GM12874 (cell line): Measurements from ENCODE around the gene CDKN1A.

ENCODE experiments used
- TF ChIP-seq, protein P1 (sequence below): IDR thresholded peaks from 2 replicates; pipeline ENCODE4 v1.5.1; 2011; ENCODE audit warnings: low read depth, mild to moderate bottlenecking, control low read depth, low read length, moderate library complexity; ENCODE audit not compliant: insufficient read depth

Gene CDKN1A

DNA sequence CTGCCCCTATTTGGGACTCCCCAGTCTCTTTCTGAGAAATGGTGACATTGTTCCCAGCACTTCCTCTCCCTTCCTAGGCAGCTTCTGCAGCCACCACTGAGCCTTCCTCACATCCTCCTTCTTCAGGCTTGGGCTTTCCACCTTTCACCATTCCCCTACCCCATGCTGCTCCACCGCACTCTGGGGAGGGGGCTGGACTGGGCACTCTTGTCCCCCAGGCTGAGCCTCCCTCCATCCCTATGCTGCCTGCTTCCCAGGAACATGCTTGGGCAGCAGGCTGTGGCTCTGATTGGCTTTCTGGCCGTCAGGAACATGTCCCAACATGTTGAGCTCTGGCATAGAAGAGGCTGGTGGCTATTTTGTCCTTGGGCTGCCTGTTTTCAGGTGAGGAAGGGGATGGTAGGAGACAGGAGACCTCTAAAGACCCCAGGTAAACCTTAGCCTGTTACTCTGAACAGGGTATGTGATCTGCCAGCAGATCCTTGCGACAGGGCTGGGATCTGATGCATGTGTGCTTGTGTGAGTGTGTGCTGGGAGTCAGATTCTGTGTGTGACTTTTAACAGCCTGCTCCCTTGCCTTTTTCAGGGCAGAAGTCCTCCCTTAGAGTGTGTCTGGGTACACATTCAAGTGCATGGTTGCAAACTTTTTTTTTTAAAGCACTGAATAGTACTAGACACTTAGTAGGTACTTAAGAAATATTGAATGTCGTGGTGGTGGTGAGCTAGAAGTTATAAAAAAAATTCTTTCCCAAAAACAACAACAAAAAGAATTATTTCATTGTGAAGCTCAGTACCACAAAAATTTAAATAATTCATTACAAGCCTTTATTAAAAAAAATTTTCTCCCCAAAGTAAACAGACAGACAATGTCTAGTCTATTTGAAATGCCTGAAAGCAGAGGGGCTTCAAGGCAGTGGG lies 2.1 kb upstream of the CDKN1A start:
- TF ChIP-seq, protein P1, sequence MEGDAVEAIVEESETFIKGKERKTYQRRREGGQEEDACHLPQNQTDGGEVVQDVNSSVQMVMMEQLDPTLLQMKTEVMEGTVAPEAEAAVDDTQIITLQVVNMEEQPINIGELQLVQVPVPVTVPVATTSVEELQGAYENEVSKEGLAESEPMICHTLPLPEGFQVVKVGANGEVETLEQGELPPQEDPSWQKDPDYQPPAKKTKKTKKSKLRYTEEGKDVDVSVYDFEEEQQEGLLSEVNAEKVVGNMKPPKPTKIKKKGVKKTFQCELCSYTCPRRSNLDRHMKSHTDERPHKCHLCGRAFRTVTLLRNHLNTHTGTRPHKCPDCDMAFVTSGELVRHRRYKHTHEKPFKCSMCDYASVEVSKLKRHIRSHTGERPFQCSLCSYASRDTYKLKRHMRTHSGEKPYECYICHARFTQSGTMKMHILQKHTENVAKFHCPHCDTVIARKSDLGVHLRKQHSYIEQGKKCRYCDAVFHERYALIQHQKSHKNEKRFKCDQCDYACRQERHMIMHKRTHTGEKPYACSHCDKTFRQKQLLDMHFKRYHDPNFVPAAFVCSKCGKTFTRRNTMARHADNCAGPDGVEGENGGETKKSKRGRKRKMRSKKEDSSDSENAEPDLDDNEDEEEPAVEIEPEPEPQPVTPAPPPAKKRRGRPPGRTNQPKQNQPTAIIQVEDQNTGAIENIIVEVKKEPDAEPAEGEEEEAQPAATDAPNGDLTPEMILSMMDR: no peak

DNA sequence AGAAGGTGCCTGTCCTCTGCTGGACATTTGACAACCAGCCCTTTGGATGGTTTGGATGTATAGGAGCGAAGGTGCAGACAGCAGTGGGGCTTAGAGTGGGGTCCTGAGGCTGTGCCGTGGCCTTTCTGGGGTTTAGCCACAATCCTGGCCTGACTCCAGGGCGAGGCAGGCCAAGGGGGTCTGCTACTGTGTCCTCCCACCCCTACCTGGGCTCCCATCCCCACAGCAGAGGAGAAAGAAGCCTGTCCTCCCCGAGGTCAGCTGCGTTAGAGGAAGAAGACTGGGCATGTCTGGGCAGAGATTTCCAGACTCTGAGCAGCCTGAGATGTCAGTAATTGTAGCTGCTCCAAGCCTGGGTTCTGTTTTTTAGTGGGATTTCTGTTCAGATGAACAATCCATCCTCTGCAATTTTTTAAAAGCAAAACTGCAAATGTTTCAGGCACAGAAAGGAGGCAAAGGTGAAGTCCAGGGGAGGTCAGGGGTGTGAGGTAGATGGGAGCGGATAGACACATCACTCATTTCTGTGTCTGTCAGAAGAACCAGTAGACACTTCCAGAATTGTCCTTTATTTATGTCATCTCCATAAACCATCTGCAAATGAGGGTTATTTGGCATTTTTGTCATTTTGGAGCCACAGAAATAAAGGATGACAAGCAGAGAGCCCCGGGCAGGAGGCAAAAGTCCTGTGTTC lies 1.3 kb upstream of the CDKN1A start:
- TF ChIP-seq, protein P1: no peak

DNA sequence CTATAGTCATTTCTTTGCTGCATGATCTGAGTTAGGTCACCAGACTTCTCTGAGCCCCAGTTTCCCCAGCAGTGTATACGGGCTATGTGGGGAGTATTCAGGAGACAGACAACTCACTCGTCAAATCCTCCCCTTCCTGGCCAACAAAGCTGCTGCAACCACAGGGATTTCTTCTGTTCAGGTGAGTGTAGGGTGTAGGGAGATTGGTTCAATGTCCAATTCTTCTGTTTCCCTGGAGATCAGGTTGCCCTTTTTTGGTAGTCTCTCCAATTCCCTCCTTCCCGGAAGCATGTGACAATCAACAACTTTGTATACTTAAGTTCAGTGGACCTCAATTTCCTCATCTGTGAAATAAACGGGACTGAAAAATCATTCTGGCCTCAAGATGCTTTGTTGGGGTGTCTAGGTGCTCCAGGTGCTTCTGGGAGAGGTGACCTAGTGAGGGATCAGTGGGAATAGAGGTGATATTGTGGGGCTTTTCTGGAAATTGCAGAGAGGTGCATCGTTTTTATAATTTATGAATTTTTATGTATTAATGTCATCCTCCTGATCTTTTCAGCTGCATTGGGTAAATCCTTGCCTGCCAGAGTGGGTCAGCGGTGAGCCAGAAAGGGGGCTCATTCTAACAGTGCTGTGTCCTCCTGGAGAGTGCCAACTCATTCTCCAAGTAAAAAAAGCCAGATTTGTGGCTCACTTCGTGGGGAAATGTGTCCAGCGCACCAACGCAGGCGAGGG lies 594 bp upstream of the CDKN1A start:
- TF ChIP-seq, protein P1: no peak

DNA sequence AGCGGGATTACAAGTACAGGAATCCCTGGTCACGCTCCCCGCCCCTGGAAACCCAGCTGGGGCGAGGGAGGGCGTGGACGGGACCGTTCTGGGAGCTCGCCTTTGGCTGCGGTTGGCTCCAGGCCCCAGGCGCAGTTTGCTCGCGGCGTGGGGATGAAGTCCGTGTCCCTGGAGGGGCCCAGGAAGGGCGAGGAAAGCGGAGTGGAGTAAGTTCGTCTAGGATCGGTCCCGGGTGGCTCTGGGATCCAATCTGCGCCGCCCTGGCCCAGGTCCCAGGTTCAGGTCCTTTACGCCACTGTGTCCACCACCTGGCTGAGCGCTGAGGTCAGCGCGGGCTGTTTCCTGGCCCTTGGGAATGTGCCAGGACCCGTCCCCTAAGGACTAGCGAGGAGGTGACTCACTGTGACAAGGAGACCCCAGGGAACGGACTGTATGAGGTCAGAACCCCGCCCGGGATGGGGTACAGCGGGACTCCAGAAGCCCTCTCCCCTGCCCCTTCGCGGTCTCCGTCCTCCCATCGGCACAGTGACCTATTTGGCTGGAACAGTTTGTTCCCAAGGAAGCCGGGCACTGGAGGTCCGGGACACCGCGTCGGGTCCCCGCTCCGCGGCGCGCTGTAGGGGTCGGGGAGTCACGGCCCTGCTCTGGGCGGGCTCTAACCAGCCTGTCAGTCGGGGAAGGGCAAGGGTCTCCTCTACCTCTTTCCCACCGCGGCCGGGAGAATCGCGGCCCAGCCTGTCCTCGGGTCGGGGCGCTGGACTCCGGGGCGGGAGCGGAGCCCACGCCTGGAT lies 724 bp downstream of the CDKN1A start:
- TF ChIP-seq, protein P1: no peak

DNA sequence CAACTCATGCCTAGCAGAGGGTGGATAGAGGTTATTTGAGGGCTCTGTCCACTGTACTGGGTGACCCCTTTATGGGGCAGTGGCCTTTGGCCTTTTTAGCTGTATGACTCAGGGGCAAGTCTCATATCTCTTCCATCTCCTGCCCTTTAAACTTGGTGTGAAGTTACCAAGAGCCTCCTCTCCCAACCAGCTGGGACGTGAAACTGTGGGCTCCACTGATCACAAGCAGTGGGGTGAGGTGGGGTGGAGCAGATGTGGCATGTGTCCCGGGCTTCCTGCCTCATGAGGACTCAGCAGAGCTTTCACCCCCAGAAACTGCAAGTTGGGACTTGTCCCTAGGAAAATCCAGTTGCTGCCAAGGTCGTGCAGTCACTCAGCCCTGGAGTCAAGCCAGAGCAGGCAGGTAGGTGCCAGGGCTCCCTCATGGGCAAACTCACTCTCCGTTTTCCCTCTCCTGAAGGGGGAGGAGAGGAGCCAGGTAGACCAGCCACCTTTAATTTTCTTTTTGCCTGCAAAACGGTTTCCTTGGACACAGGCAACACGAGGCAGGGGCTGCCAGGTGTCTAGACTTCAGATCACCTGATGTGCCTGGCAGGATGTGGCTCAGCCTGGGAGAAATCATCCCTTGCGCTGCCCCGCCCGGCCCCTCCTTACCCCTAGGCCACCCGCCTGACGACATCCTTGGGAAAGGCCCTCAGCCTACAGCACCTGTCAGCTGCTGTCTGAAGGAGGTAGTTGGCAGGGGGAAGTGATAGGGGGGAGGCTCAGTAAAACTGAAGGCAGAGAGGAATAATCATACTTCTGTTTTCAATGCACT lies 4.0 kb downstream of the CDKN1A start:
- TF ChIP-seq, protein P1: no peak

DNA sequence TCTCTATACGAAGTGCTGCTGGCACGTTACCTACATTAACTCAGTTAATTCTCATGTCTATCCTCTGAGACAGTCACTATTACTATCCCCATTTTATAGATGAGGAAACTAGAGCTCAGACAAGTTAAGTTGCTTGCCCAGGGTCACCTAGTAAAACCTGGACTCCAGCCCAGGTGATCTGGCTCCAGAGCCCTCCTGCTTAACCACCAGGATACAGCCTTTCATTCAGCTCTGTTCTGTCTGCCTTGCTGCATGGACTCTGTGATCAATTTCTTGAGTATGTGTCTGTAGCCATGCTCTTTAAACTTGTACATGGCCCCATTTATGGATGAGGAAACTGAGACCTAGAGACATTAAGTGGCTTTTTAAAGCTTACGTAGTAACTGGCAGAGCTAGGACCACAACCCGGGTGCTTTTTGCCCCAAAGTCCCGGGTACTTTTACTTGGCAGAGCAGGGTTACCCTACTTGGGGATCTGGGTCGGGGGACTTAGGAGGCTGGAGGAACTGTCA lies 4.7 kb downstream of the CDKN1A start:
- TF ChIP-seq, protein P1: no peak
